IMR-90 (cell line): ENCODE measurements around the gene SLC25A21. TPM values are rescaled to one million over a fixed set of nuclear protein-coding genes. Genes with fewer than 3 reads are reported as not detected.

Experiments used
- ATAC-seq: fragments of 200-7000 bp; cut with Tn5 transposase; 2 replicates; pipeline ENCODE4 v1.9.1; 2020; ENCODE audit warnings: low read depth, mild to moderate bottlenecking, moderate library complexity
- BruUV-seq: library from RNA; stranded (reverse); fragments of 400-500 nt; replicated peaks from 2 replicates; lab custom pipeline; 2021; lab: Mats Ljungman, UMichigan
- CTCF ChIA-PET: fragments of 300-600 bp; formaldehyde crosslinking; extraction: SDS; loops from one replicate; lab custom pipeline; 2021; ENCODE audit warnings: antibody characterized with exemption; lab: Yijun Ruan, JAX
- POLR2A ChIA-PET: fragments of 300-600 bp; sonication (Branson Sonifier 250); formaldehyde crosslinking; loops from one replicate; lab custom pipeline; 2022; ENCODE audit warnings: antibody characterized with exemption; ENCODE audit not compliant: unreplicated experiment; lab: Charles Lee
- DNase-seq: peaks from one replicate; pipeline ENCODE4 v3.0.0; 2013
- H2AFZ ChIP-seq: replicated peaks from 2 replicates; pipeline ENCODE3; 2013; ENCODE audit warnings: low read length, mild to moderate bottlenecking; ENCODE audit not compliant: poor library complexity
- H2AK5ac ChIP-seq: 2 replicates; pipeline ENCODE4 v1.6.1; 2013; ENCODE audit warnings: low read depth, low read length, inconsistent platforms
- H2AK9ac ChIP-seq: replicated peaks from 2 replicates; pipeline ENCODE3; 2013; ENCODE audit warnings: mild to moderate bottlenecking, low read depth, low read length, moderate library complexity; ENCODE audit not compliant: poor library complexity
- H2BK120ac ChIP-seq: 2 replicates; pipeline ENCODE4 v1.6.1; 2013; ENCODE audit warnings: low read depth, low read length, inconsistent platforms
- H2BK15ac ChIP-seq: 3 replicates; pipeline ENCODE4 v1.6.1; 2013; ENCODE audit warnings: low read depth, low read length, inconsistent platforms
- H2BK20ac ChIP-seq: 2 replicates; pipeline ENCODE4 v1.6.1; 2013; ENCODE audit warnings: low read depth, mild to moderate bottlenecking, inconsistent platforms, low read length, moderate library complexity
- H2BK5ac ChIP-seq: 2 replicates; pipeline ENCODE4 v1.6.1; 2013; ENCODE audit warnings: mild to moderate bottlenecking, low read depth, low read length, inconsistent platforms; ENCODE audit not compliant: poor library complexity, severe bottlenecking
- H3K14ac ChIP-seq: replicated peaks from 2 replicates; pipeline ENCODE4 v1.6.1; 2013; ENCODE audit warnings: low read depth, low read length, inconsistent platforms
- H3K18ac ChIP-seq: 2 replicates; pipeline ENCODE4 v1.6.1; 2013; ENCODE audit warnings: low read depth, low read length, control low read depth
- H3K23ac ChIP-seq: 2 replicates; pipeline ENCODE4 v1.6.1; 2013; ENCODE audit warnings: low read depth, low read length, inconsistent platforms
- H3K27ac ChIP-seq: 2 replicates; pipeline ENCODE4 v1.5.1; 2013; ENCODE audit warnings: mild to moderate bottlenecking, control low read depth, low read length; ENCODE audit not compliant: insufficient read depth
- H3K27me3 ChIP-seq: 2 replicates; pipeline ENCODE4 v1.6.1; 2013; ENCODE audit warnings: low read length; ENCODE audit not compliant: control insufficient read depth, insufficient read depth
- H3K36me3 ChIP-seq: 2 replicates; pipeline ENCODE4 v1.6.1; 2013; ENCODE audit warnings: low read length, mixed read lengths; ENCODE audit not compliant: control insufficient read depth, insufficient read depth
- H3K4ac ChIP-seq: 2 replicates; pipeline ENCODE4 v1.6.1; 2013; ENCODE audit warnings: low read depth, low read length, inconsistent platforms
- H3K4me1 ChIP-seq: 2 replicates; pipeline ENCODE4 v1.6.1; 2013; ENCODE audit warnings: low read length, mixed read lengths; ENCODE audit not compliant: control insufficient read depth, insufficient read depth
- H3K4me2 ChIP-seq: 2 replicates; pipeline ENCODE4 v1.6.1; 2013; ENCODE audit warnings: low read depth, mild to moderate bottlenecking, control low read depth, low read length, moderate library complexity
- H3K4me3 ChIP-seq: 2 replicates; pipeline ENCODE4 v1.5.1; 2013; ENCODE audit warnings: low read depth, mild to moderate bottlenecking, control low read depth, low read length, moderate library complexity; ENCODE audit not compliant: insufficient read depth
- H3K56ac ChIP-seq: 2 replicates; pipeline ENCODE4 v1.6.1; 2013; ENCODE audit warnings: low read length, inconsistent platforms; ENCODE audit not compliant: insufficient read depth; ENCODE audit errors: extremely low read depth
- H3K79me1 ChIP-seq, 2 experiments: 2 replicates each; pipeline ENCODE4 v1.6.1; 2013; ENCODE audit warnings: low read length in 2 of 2, inconsistent platforms in 1 of 2, low read depth in 1 of 2
- H3K9ac ChIP-seq: 2 replicates; pipeline ENCODE4 v1.6.1; 2013; ENCODE audit warnings: low read depth, low read length, control low read depth
- H3K9me1 ChIP-seq: 2 replicates; pipeline ENCODE4 v1.6.1; 2013; ENCODE audit warnings: low read length, inconsistent platforms; ENCODE audit not compliant: insufficient read depth
- H3K9me3 ChIP-seq: 2 replicates; pipeline ENCODE4 v1.6.1; 2013; ENCODE audit warnings: low read length; ENCODE audit not compliant: control insufficient read depth, insufficient read depth
- H4K20me1 ChIP-seq: 2 replicates; pipeline ENCODE4 v1.6.1; 2013; ENCODE audit warnings: low read length, inconsistent platforms; ENCODE audit not compliant: insufficient read depth
- H4K5ac ChIP-seq: 2 replicates; pipeline ENCODE4 v1.6.1; 2013; ENCODE audit warnings: mild to moderate bottlenecking, low read depth, low read length, control low read depth
- H4K8ac ChIP-seq, 2 experiments: 2 replicates each; pipeline ENCODE4 v1.6.1; 2013; ENCODE audit warnings: low read depth in 2 of 2, low read length in 2 of 2, control low read depth in 1 of 2, inconsistent platforms in 1 of 2
- H4K91ac ChIP-seq: 2 replicates; pipeline ENCODE4 v1.6.1; 2013; ENCODE audit warnings: low read depth, low read length, inconsistent platforms; ENCODE audit not compliant: insufficient read depth
- NFE2L2 ChIP-seq: fragments of 150-350 bp; IDR thresholded peaks from 2 replicates; pipeline ENCODE4 v1.6.1; 2016; ENCODE audit warnings: low read depth, mild to moderate bottlenecking, low read length
- POLR2A ChIP-seq: IDR thresholded peaks from 2 replicates; pipeline ENCODE4 v1.6.1; 2012; ENCODE audit warnings: mild to moderate bottlenecking, low read depth, low read length
- RCOR1 ChIP-seq: IDR thresholded peaks from 2 replicates; pipeline ENCODE4 v1.6.1; 2012; ENCODE audit warnings: mild to moderate bottlenecking, low read length, improper control_type of control experiment; ENCODE audit not compliant: insufficient replicate concordance
- WGBS, 2 experiments: methylation state at CpG; one replicate each; pipeline versions ENCODE4 v1.1.5 to v1.1.7; 2013; ENCODE audit warnings: missing lambda C conversion rate in 2 of 2; ENCODE audit not compliant: insufficient read length in 1 of 2; ENCODE audit errors: extremely low coverage in 2 of 2; 5-methylcytosine and 5-hydroxymethylcytosine counted together
- dilution Hi-C: fragments of 300-500 bp; cut with HindIII; formaldehyde crosslinking; loops from one replicate; pipeline ENCODE4 v1.14.3; 2018; ENCODE audit warnings: low sequenced_read_pairs; ENCODE audit not compliant: unreplicated experiment
- in situ Hi-C: fragments of 300-500 bp; cut with MboI; formaldehyde crosslinking; loops from 3 replicates; pipeline ENCODE4 v1.14.3; 2019; ENCODE audit warnings: low sequenced_read_pairs, inconsistent platforms, mixed read lengths
- intact Hi-C: fragments of 100-400 bp; cut with micrococcal nuclease; formaldehyde crosslinking; loops from 2 replicates; pipeline ENCODE4 v1.10.0; 2022
- polyA plus RNA-seq, 3 experiments: library from polyadenylated mRNA; depleted of rRNA; stranded (reverse); fragments of >200 nt; gene quantifications; 2 replicates each; pipeline ENCODE4 v1.2.3, GENCODE V29; 2012; ENCODE audit warnings: low replicate concordance in 1 of 3
- total RNA-seq: library from RNA; depleted of rRNA; stranded (reverse); fragments of >200 nt; gene quantifications from 2 replicates; pipeline ENCODE4 v1.2.3, GENCODE V29; 2012

SLC25A21 gene
- total and polyA plus RNA-seq, 2 of the 4 experiments (the other 2 are of a cell fraction): 0.62 to 0.90 TPM

- H4K5ac ChIP-seq: no peak overlapping the region
- intact Hi-C loops: no loop called here
- no peak overlapping the region for H3K9ac ChIP-seq
- ChIA-PET POLR2A (no interaction called here), CTCF (no interaction called here)
- no peak overlapping the region for H2AK5ac ChIP-seq
- no peaks in the 10 kb centered on the region; the same call in 1 of the 2 replicates for H3K4me1 ChIP-seq
- dilution Hi-C loops: no loop called here
- no peak overlapping the region; the same call in 1 of the 2 replicates for H3K4ac ChIP-seq
- no peaks in the 10 kb centered on the region for H3K36me3 ChIP-seq
- H3K27ac ChIP-seq: no peak overlapping the region
- H2AK9ac ChIP-seq: no peak overlapping the region
- H3K79me1 ChIP-seq: no peaks in the 10 kb centered on the region
- no peak overlapping the region for H2BK5ac ChIP-seq
- no peak overlapping the region for H3K4me3 ChIP-seq
- no peak overlapping the region for H4K91ac ChIP-seq
- no peaks in the 10 kb centered on the region for H3K27me3 ChIP-seq
- no peak overlapping the region for H2BK20ac ChIP-seq
- H3K9me1 ChIP-seq: no peaks in the 10 kb centered on the region
- DNase-seq (no peak), ATAC-seq (no peak)
- WGBS, 2 experiments: no CpG with 5 or more reads among the region's 5 CpGs
- no peak overlapping the region for H3K14ac ChIP-seq
- no peak overlapping the region for H2BK15ac ChIP-seq
- no peak overlapping the region for H3K56ac ChIP-seq
- H4K20me1 ChIP-seq: no peaks in the 10 kb centered on the region
- H2BK120ac ChIP-seq: no peak overlapping the region
- H3K18ac ChIP-seq: no peak overlapping the region
- no peak overlapping the region for H2AFZ ChIP-seq
- no peak overlapping the region for H4K8ac ChIP-seq
- in situ Hi-C loops: no loop called here
- no peaks in the 10 kb centered on the region for H3K9me3 ChIP-seq
- no peak overlapping the region for H3K23ac ChIP-seq
- no peak overlapping the region for H3K4me2 ChIP-seq
- TF ChIP-seq NFE2L2: no peak
- no peak for TF ChIP-seq POLR2A
- TF ChIP-seq RCOR1: no peak
- BruUV-seq: no TSS peak
Measured at GRCh38 chr14:36996857-36997590, 175.4 kb downstream of the SLC25A21 start.
